Measurements from ENCODE around the gene STK32B.

STK32B gene

GRCh38 chr4:5067908-5068307 lies 16.6 kb downstream of the STK32B start:
- TF ChIP-seq CTCF (IDR thresholded peaks at IDR 0.05; ENCODE audit: extremely low read depth, missing control alignments), result no peak
- DNase-seq (ENCODE audit: low spot score), result no peak

GRCh38 chr4:5069901-5070300 lies 18.6 kb downstream of the STK32B start:
- DNase-seq (ENCODE audit: low spot score), result no peak
- TF ChIP-seq CTCF (IDR thresholded peaks at IDR 0.05; ENCODE audit: extremely low read depth, missing control alignments), result no peak

- no peak for TF ChIP-seq CTCF (IDR thresholded peaks at IDR 0.05; ENCODE audit: extremely low read depth, missing control alignments)
- DNase-seq (ENCODE audit: low spot score), result no peak
Observed at GRCh38 chr4:5072948-5073347, 21.7 kb downstream of the STK32B start.

GRCh38 chr4:5078009-5078408 lies 26.7 kb downstream of the STK32B start:
- TF ChIP-seq CTCF (IDR thresholded peaks at IDR 0.05; ENCODE audit: extremely low read depth, missing control alignments), result no peak
- no peak for DNase-seq (ENCODE audit: low spot score)

- no peak for TF ChIP-seq CTCF (IDR thresholded peaks at IDR 0.05; ENCODE audit: extremely low read depth, missing control alignments)
- DNase-seq (ENCODE audit: low spot score), result no peak
Observed at GRCh38 chr4:5079581-5079980, 28.3 kb downstream of the STK32B start.

- DNase-seq (ENCODE audit: low spot score), result no peak
- TF ChIP-seq CTCF (IDR thresholded peaks at IDR 0.05; ENCODE audit: extremely low read depth, missing control alignments), result no peak
Observed at GRCh38 chr4:5081441-5081999, 30.2 kb downstream of the STK32B start.

GRCh38 chr4:5082376-5082775 lies 31.1 kb downstream of the STK32B start:
- DNase-seq (ENCODE audit: low spot score), result no peak
- TF ChIP-seq CTCF (IDR thresholded peaks at IDR 0.05; ENCODE audit: extremely low read depth, missing control alignments), result no peak
